EH (cell line): Measurements from ENCODE around the gene APIP.
A peak's percentile ranks its signal among the peaks of the same experiment; 100 is the strongest.

Experiments
- DNase-seq: peaks from one replicate; pipeline ENCODE4 v3.0.0-alpha.2; 2015; ENCODE audit warnings: low read depth

APIP gene

DNA sequence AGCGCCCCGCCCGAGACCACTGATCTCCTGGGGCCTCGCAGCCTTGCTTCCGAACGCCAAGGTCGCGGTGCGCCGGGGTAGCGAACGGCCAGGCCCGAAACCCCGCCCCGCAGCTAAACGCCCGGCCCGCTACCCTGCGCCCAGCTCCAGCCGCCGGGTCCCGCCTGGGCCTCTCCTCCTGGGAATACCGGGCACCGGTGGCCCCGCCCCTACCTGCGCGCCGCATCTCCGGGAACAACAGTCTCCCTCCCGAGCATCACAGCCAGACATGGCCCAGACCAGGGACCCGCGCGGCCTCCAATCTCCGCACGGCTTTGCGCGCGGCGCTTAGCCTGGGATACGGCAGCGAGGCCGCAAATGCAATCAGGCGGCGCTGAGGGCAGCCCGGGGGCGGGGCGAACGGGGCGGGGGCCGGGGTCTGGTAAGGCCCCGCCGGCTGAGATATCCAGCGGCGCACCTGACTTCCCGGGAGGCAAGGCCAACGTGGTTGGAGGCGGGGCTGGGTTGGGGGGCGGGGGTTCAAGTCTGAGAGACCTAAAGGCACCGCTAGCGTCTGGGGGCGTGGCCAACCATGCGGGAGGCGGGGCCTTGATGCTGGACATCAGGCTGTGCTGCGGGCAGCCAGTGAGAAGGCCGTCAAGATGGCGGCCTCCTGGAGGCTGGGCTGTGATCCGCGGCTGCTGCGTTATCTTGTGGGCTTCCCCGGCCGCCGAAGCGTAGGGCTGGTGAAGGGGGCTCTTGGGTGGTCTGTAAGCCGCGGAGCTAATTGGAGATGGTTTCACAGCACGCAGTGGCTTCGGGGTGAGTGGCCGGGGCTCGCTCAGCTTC is at the start of gene APIP, which contains the start of gene PDHX:
Gene APIP, minus strand, starts transcription at position 365 of the 828 bp plus-strand sequence. Its CDS starts 95 bp downstream, at position 270.
Gene PDHX, plus strand, starts transcription at position 604 of the 828 bp plus-strand sequence. Its CDS starts 38 bp downstream, at position 642.
- peak; percentile 99 for DNase-seq

DNA sequence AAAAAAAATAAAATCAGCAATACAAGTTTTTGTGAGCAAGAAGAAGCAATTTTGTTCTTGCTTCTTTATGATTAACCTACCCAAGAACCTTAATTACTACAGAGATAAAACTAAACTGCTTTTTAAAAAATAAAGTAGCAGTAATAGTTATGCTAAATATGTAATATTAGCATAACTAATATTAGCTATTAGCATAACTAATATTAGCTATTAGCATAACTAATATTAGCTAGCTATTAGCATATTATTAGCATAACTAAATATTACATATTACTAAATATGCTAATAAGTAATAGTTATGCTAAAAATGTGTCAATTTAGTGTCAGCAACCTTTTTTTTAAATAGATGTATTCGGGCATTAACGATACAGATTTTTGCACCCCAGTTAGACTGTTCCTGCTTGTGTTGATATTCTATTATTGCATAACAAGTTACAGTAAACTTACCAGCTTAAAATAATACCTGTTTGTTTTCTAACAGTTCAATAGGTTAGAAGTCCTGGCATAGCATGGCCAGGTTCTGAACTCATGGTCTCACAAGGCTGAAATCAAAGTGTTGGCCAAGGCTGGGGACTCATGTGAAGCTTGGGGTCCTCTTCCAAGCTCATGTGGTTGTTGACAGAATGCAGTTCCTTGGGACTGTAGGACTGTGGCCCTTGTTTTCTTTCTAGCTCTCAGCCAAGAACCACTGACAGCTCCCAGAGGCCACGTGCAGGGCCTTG is 48.6 kb upstream of the APIP start:
- no peak for DNase-seq

- no peak for DNase-seq
Observed at GRCh38 chr11:34963351-34963750, 47.2 kb upstream of the APIP start.

GRCh38 chr11:34962034-34962433 is 45.9 kb upstream of the APIP start:
- DNase-seq = no peak

GRCh38 chr11:34960277-34960676 is 44.1 kb upstream of the APIP start:
- DNase-seq = no peak

GRCh38 chr11:34959770-34960169 is 43.6 kb upstream of the APIP start:
- DNase-seq = no peak

- no peak for DNase-seq
Observed at GRCh38 chr11:34957606-34958005, 41.4 kb upstream of the APIP start.

GRCh38 chr11:34957206-34957605 is 41.0 kb upstream of the APIP start:
- no peak for DNase-seq

- no peak for DNase-seq
Observed at GRCh38 chr11:34953955-34954354, 37.8 kb upstream of the APIP start.

GRCh38 chr11:34948696-34949095 is 32.5 kb upstream of the APIP start:
- peak; percentile 25 for DNase-seq

DNA sequence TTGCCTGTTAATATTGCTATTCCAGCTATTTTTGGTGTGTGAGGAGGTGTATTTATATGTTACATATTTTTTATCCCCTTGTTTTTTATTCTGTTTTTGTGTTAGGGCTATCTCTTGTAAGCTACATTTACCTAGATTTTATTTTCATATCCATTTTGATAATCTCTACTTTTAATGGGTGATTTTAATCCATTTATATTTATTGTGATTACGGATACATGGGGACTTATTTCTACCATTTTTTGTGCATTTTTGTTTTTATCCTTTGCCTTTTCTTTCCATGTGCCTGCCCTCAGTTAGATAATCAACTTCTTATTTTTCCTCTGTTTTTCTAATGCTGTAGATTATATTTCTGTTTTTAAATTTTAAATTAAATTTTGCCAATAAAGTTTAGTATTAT is 28.5 kb upstream of the APIP start:
- no peak for DNase-seq

GRCh38 chr11:34941688-34942087 is 25.5 kb upstream of the APIP start:
- no peak for DNase-seq

- DNase-seq = peak; percentile 72
Observed at GRCh38 chr11:34940026-34940677, 24.0 kb upstream of the APIP start.

DNA sequence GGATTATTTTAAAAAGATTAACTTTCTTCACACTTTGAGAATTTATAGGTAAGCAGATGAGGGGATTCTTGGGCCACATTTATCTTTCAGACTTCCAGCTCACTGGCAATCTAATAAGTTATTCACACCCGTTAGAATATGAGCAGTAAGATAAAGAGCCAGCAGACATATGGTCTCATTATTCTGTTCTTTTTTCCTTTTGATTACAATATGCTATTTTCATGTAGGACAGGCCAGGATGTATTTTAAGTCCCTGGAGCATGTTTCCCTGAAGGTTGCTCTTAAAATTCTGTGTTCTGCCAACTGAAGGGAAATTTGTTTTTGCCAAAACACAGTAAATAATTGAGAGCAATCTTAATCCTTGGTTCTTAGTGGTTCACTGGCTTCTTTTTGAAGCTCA is 22.4 kb upstream of the APIP start:
- DNase-seq = no peak

- DNase-seq = no peak
Observed at GRCh38 chr11:34936945-34937629, 20.9 kb upstream of the APIP start.

- no peak for DNase-seq
Observed at GRCh38 chr11:34929794-34930763, 13.9 kb upstream of the APIP start.

- no peak for DNase-seq
Observed at GRCh38 chr11:34928960-34929680, 12.9 kb upstream of the APIP start.

- DNase-seq = peak; percentile 4
Observed at GRCh38 chr11:34928268-34928959, 12.2 kb upstream of the APIP start.

- peak; percentile 71 for DNase-seq
Observed at GRCh38 chr11:34926831-34927132, 10.6 kb upstream of the APIP start.
